8988T (cell line): ENCODE results near the gene NFS1.
"Not testable (repeated sequence)": the region's sequence is repeated elsewhere in the genome, so short reads cannot be mapped to it uniquely, and the experiment has no call there.

Experiments
- DNase-seq: peaks from one replicate; pipeline ENCODE4 v3.0.0; 2011

The NFS1 gene

DNA sequence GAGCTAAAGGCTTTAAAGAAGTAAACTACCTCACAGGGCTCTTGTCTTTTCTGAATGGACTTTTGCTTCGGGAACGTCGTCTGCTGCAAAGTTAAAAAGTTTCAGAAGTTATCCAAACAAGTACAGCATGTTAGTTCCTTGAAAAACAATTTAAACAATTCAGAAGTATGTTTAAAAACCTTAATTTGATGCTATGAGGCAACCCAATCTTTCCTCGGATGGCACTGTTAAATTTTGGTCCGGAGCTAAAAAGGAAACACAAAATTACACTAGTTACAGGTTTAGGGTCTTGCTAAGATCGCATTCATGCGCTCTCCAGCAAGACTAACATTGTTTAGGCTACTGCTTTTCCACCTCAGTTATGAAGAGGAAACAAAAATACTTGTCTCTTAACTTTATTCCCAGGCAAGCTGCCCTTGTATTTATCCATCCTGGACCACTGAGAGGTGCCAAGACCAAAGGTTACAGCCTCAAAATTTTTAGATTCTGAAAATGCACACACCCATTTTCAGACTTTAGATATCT, 30.2 kb upstream of the NFS1 start:
- DNase-seq = no peak

DNA sequence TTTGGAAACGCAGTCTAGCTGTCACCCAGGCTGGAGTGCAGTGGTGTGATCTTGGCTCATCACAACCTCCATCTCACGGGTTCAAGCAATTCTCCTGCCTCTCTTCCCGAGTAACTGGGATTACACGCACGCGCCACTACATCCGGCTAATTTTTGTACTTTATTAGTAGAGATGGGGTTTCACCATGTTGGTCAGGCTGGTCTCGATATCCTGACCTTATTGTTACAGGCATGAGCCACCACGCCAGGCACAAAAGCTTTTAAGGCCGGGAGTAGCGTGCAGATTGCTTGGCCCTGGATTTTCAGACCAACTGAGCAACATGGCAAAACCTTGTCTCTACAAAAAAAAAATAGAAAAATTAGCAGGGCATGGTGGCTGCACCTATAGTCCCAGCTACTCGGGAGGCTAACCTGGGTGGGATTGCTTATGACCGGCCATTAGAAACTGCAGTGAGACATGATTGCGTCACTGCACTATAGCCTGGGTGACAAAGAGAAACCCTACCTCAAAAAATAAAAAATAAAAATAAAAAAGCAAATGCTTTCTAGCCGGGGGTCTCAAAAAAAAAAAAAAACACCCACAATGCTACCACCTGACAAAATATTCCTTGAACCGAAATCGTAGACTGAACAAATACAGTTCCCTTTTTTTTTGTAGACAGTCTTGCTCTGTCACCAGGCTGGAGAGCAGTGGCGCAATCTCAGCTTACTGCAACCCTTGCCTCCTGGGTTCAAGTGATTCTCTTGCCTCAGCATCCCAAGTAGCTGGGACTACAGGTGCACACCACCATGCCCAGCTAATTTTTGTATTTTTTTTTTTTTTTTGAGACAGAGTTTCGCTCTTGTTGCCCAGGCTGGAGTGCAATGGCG, 27.9 kb upstream of the NFS1 start:
- no peak for DNase-seq

DNA sequence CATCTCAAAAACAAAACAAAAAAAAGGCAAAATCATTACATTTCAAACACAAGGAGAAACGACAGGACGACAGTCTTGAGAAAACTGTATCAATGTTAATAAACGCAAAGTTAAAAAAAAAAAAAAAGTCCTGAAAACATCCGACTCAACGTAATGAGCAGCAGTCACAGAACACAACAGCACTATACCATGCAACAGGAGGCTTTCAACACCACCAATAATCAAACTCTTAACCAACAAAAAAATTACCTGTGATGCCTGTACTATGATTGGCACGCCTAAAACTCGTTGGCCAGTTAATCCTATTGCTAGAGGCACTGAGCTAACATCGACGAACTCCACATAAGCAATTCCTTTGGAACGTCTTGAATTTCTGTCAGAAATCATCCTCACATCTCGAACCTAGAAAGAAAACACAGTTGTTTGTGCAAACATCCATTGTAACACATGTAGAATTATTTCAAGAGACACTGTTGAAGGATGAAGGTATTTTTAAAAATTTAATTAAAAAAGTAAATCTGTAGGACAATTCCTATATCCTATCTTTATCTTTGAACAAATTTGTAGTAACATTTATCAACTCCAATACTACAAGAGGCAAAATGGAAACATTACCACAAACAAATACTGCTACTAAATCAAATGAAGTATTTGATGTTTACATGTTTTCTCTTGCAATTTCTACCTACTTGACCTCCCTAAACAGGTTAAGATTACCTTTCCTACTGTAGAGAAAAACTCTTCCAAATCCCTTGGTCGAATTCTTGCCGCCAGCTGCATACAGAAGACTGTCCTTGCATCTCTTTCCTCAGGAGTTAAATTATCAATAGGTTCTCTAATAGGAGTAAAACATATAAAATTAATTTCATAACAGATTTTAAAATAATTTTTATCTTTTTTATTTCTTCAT, 25.4 kb upstream of the NFS1 start:
- DNase-seq = no peak

DNA sequence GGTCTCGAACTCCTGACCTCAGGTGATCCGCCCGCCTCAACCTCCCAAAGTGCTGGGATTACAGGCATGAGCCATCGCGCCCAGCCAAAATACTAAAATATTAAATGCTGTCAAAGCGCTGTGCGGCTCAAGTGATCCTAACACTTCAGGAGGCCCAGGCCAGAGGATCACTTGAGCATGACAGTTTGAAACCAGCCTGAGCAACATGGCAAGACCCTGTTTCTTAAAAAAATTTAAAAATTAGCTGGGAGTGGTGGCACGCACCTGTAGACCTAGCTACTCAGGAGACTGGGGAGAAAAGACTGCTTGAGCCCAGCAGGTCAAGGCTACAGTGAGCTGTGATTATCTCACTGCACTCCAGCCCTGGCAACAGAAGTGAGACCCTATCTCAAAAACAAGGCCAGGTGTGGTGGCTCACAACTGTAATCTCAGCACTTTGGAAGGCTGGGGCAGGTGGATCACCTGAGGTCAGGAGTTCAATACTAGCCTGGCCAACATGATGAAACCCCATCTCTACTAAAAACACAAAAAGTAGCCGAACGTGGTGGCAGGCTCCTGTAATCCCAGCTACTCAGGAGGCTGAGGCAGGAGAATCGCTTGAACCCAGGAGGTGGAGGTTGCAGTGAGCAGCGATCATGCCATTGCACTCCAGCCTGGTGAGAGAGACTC, 24.6 kb upstream of the NFS1 start:
- DNase-seq = not testable (repeated sequence)

DNA sequence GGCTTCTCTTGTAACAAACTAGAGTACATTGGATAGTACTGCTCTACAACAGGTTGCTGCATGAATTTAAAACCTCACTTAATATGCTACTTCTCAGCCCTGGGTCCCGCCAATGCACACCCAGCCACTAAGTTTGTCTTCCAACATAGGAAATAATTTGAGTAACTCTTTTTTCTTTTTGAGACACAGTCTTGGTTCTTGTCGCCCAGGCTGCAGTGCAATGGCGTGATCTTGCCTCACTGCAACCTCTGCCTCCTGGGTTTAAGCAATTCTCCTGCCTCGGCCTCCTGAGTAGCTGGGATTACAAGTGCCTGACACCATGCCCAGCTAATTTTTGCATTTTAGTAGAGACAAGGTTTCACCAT, 24.1 kb upstream of the NFS1 start:
- not testable (repeated sequence) for DNase-seq

DNA sequence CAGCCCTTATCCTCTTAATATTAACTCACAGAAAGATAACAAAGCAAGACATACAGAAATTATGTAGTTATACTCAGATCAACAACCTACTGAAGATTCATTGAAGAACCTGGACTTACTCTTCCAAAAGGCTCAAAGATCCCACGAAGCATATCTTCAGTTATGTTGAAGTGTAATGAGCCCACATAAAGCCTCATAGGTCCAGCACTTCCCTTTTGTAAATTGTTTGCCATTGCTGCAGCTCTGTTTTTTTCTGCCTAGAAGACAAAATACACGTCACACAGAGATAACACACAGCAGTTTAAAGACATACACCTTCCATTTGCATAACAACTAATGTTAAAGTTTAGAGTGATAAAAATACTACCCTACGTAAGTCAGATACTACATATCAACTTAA, 22.5 kb upstream of the NFS1 start:
- no peak for DNase-seq

DNA sequence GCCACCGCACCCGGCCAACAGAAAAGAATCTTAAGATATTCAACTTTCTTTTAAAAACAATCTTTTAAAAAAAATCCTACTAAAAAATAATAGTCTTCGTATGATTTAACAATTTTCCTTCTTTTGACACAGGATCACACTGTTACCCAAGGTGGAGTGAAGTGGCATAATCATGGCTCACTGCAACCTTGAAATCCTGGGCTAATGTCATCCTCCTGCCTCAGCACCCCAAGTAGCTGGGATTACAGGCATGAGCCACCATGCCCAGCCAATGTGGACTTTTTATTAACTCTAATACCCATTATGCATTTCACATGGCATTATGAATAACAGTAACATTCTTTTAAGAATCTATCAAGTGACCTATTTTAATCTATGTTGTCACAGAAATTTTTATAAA, 22.1 kb upstream of the NFS1 start:
- no peak for DNase-seq

DNA sequence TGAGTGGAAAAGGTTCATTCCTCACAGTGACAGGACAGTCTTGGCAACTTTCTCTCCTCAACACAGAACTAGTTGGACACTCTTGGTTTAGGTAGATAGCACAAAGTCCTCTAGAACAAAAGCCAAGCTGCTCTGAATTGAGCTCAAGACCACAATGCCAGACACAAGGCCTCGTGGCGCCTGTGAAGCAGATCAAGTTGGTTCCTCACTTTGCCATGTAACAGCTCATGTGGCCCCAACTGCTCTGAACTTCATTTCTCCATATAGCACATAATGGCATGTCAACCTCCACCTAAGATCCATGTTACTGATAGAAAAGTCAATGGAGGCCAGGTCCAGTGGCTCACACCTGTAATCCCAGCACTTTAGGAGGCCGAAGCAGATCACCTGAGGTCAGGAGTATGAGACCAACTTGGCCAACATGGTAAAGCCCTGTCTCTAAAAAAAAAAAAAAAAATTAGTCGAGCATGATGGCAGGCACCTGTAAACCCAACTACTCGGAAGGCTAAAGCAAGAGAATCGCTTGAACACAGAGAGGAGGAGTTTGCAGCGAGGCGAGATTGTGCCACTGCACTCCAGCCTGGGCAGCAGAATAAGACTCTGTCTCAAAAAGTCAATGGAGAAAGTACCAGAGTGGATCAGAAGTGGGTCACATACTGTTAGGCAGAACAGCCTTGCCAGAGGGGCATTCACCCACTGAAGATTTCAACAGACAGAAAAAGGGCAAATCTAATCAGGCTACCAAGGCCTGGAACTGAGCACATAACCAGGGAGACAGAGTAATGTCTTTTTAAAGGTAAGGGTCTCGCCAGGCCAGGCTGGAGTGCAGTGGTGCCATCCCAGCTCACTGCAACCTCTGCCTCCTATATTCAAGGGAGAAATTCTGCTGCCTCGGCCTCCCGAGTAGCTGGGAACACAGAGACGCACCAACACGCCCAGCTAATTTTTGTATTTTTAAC, 21.3 kb upstream of the NFS1 start:
- DNase-seq = no peak

DNA sequence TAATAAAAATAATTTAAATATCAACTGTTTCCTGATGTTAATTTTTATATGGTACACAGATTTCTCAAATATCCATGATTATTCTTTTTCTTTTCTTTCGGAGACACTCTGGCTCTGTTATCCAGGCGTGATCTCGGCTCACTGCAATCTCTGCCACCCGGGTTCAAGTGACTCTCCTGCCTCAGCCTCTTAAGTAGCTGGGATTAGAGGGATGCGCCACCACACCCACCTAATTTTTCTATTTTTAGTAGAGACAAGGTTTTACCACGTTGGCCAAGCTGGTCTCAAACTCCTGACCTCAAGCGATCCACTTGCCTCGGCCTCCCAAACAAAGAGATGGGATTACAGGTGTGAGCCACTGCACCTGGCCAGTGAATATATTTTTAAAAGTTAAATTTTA, 20.6 kb upstream of the NFS1 start:
- no peak for DNase-seq

DNA sequence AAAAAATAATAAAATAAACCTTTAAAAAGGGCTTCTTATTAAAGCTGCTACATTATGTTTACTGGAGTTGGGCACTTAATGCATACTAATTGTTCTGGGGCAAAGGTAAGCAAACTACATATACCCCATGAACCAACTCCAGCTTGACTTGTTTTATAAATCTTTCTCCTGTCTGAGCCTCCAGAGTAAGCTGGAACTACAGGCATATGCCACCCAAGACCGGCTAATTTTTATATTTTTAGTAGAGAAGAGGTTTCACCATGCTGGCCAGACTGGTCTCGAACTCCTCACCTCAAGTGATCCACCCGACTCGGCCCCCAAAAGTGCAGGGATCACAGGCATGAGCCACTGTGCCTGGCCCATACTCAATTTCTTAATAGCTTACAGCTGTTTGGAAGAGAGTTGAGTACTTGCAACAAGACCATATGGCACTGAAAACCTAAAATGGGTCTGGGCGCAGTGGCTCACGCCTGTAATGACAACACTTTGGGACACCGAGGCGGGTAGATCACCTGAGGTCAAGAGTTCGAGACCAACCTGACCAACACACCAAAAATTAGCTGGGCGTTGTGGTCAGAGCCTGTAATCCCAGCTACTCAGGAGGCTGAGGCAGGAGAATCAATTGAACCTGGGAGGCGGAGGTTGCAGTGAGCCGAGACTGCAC, 20.0 kb upstream of the NFS1 start:
- DNase-seq = no peak

DNA sequence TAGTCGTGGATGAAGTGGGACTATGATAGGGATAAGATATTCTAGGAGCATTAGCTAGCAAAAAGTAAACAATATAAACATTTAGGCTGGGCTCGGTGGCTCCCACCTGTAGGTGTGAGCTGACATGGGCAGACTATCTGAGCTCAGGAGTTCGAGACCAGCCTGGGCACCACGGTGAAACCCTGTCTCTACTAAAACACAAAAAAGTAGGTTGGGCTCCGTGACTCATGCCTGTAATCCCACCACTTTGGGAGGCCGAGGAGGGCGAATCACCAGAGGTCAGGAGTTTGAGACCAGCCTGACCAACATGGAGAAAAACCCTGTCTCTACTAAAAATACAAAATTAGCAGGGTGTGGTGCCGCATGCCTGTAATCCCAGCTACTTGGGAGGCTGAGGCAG, 19.2 kb upstream of the NFS1 start:
- DNase-seq = not testable (repeated sequence)

DNA sequence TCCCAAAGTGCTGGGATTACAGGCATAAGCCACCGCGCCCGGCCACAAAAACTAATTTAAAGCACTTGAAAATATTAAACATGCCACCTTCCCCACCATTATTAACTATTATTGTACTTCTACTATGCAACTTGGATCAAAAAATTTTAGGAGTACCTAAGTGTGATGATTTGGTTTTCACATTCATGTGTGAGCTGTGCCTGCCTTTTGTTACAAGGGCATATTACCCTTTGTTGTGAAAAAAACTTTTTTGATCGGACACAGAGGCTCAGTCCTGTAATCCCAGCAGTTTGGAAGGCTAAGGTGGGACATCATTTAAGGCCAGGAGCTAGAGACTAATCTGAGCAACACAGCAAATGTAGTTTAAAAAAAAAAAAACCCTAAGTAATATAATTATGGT, 17.2 kb upstream of the NFS1 start:
- no peak for DNase-seq

DNA sequence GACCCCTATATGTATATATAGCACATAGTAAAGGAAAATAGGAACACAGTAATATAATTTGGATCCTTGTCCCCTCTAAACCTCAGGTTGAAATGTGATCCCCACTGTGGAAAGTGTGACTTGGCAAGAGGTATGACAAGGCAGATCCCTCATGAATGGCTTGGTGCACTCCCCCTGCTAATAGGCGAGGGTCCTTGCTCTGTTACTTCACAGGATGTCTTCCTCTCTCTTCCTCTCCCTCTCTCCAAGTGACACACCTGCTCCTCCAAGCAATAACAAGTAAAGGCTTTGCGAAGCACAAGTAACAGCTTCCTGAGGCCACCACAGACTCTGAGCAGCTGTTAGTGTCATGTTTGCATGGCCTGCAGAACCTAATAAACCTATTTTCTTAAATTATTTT, 16.5 kb upstream of the NFS1 start:
- no peak for DNase-seq

DNA sequence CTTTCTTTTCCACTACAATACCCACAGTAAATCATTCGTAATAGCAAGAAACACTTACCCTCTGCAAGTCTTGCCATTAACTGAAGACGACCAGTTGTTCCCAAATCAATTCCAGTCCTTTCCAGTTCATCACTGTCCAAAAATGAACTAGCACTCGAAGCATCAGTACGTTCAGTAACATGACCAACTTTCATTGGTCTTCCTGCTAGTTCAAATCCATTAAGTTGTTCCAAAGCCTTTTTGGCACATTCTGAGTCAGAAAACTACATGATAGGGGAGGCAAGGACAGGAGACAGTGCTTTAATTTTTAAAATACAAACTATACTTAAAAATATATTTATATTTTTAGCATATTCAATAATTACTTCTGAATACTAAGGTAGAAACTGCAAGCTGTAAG, 15.0 kb upstream of the NFS1 start:
- no peak for DNase-seq

DNA sequence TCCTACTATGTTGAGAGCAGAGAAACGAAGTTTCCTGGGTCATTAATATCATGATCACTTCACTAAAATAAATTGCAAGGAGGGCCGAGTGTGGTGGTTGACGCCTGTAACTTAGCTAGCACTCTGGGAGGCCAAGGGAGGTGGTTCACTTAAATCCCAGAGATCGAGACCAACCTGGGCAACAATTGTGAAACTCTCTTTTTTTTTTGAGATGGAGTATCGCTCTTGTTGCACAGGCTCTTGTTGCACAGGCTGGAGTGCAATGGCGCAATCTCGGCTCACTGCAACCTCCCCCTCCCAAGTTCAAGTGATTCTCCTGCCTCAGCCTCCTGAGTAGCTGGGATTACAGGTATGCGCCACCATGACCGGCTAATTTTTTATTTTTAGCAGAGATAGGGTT, 14.0 kb upstream of the NFS1 start:
- DNase-seq = not testable (repeated sequence)

DNA sequence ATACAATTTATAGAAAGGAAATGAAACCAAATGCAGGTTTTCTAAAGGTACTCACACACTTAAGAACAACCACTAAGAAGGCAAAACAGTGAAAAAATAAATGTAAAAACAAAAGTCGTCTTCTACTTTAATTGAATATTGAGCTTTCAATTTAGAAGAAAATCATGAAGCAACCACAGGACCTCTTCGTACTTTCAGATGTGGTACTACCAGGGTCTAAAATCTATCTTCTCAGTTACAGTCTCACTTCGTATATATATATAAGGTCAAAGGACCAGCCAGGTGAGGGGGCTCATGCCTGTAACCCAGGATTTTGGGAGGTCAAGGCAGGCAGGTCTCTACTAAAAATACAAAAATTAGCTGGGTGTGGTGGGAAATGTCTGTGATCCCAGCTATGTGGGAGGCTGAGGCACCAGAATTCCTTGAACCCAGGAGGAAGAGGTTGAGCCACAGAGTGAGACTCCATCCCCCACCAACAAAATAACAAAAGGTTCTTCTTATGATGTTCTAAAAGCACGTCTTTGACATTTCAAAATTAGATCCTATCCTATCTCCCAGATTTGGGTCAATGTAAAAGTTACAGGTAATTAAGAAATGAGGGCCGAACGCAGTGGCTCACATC, 12.5 kb upstream of the NFS1 start:
- DNase-seq = no peak

DNA sequence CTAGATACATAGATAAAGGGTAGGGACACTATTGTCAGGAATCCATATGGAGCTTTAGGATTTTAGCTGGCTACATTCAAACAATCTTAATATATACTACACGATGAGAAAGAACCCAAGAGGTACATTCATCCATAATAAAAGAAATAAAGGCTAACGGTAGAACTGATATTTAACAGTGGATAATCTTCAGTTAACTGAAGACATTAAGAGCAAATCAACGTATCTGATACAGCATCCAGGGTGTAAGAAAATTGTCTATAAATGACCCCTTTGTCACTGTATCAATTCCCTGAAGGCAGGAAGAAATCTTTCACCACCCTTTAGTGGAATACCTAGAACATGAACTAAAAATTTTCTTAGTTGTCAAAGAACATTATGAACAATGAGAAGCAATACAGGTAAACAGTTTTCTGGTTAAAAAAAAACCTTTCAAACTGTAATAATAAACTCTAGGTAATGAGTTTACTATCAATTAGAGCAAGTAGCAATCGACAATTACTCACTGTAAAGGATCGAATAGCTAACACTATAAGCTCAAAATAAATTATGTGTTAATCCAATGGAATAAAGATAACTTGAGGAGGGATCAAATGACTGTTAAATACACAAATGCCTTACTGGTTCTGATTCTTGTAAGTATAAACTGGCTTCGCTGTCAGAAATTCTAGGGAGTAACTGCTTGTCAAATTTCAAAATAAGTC, 11.9 kb upstream of the NFS1 start:
- no peak for DNase-seq

DNA sequence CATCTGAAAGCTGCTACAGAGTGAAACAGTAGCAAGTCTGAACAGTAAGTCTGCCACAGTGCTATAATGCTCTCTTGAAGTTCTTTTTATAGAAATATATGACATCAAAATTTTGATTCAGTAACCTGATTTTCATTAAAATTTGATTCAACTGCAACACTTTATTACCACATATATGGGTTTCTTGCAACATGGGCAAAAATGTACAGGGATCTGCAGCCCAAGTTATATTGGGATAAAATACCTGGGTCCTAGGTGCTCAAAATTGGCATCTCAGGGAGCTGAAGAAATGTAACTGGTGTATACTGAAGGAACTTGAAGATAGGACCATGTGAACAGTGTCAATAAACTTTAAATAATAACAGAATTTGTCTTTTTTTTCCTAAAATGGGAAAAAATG, 10.9 kb upstream of the NFS1 start:
- DNase-seq = no peak

DNA sequence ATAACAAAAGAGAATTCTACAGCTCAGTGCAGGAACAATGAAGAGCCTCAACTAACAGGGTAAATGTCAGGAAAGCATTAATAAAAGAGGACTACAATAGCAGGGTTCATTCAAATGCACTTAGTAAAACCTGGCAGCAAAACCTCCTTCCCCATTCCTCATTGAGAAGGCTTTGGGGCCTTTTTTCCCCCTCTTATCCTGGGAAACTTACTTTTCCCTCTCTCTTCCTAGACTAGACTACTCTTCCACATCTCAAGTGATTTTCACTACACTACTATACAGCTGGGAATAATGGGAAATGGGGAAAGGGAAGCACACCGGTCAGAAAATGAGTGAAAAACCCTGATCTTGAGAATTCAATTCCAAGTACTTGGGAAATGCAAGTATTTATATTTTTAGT, 10.1 kb upstream of the NFS1 start:
- no peak for DNase-seq

DNA sequence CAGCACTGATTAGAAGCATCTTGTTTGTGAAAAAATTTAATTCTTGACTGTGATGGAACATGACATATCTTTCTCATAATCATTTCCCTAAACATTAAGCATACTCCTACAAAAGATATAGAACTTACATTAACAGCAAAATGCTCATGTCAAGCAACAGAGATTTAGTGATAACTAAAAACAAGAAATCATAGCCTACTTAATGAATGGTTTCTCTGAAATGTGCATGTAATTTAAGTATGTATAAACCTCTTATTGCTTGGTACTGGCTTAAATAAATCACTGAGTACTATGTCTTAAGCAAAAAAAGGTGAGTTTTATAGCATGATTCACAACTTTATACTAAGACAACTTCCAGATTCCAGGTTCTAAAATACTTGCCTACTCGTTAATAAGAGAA, 9.3 kb upstream of the NFS1 start:
- no peak for DNase-seq
